GM21723 (cell line): ENCODE measurements around the gene ARHGEF10L.
"Not testable (repeated sequence)": the region's sequence is repeated elsewhere in the genome, so short reads cannot be mapped to it uniquely, and the experiment has no call there.

Experiments used
- ATAC-seq: cut with Tn5 transposase; IDR thresholded peaks from one replicate; pipeline ENCODE4 v1.9.1; 2021; ENCODE audit warnings: mild to moderate bottlenecking, moderate library complexity; ENCODE audit not compliant: unreplicated experiment

The ARHGEF10L gene

DNA sequence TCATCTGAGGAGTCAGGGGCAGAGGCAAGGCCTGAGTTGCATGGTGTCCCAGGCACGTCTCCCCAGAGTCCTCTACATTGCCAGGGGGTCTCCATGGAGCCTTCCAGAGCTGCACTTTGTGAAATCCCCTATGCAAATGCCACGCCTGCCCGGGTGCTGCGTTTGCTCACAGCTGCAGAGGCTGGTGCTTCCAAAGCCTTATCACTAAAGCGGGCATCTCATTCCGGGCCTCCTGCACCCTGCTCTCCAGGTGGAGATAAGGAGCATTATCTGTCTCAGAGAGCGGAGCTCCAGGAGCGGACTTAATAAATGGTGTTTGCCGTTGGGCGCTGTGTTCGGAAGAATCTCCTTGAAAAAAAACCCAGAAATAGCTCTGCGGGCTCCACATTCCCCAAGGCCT is 189.8 kb downstream of the ARHGEF10L start:
- no peak for ATAC-seq

- no peak for ATAC-seq
Measured at GRCh38 chr1:17729909-17730308, 190.4 kb downstream of the ARHGEF10L start.

DNA sequence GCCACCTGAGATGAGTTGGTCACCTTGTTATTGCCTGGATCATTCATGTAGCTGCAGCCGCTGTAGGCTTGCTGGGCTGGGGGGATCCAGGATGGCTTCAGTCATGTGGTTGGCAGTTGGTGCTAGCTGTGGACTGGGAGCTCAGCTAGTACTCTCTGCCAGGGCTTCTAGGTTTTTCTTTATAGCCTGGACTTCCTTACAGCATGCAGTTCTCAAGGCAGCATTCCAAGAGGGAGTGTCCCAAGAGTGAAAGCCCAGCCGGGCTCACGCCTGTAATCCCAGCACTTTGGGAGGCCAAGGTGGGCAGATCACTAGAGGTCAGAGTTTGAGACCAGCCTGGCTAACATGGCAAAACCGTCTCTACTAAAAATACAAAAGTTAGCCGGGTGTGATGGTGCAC is 192.0 kb downstream of the ARHGEF10L start:
- no peak for ATAC-seq

DNA sequence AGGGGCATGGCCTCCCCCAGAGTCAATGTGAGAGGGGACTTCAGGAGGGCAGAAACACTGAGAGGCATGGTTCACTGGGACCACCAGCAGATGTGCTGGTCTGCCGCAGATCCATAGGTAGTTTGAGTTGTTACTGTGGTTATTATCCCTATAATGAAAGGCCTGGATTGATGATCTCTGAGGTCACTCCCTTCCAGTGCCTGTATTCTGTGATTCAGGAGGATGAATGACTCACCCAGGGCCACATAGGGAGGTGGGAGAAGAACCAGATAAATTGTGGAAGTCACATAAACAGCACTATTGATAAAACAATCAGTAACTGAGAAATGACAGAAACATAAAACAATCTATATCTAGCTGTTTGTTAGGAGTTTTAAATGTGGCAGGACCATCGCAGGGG is 193.0 kb downstream of the ARHGEF10L start:
- no peak for ATAC-seq

DNA sequence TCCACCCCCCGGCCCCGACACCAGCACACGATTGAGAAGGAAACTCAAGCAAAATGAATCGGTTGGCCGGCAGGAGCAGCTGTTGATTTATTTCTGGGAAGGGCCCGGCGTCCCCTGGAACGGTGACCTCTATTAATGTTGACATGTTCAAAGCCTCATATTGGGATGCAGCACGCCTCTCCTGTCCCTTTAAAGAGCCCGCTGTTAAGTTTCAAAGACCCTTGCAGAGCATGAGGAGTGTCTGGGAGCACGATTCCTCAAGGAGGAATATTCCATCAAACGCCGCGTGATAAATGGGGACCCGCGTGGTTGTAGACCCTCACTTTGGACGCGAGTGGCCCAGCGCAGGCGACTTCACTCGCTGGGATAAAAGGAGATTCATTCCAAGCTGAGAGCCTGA is 194.2 kb downstream of the ARHGEF10L start:
- no peak for ATAC-seq

DNA sequence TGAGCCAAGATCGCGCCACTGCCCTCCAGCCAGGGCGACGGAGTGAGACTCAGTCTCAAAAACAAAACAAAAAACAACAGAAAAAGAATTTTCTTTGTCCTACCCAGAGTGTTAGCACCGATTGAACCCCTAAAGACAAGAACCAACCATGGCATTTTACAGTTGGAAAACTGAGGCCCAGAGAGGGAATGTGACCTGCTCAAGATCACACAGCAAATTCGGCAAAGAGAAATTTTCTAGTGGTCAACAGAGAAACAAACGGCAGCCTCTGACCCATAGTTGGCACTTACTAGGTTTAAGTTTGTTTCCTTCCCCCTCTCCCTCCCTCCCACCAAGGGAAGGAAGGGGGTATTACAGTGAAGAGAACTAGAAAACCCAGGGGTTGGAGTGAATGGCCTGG is 195.1 kb downstream of the ARHGEF10L start:
- ATAC-seq: no peak

DNA sequence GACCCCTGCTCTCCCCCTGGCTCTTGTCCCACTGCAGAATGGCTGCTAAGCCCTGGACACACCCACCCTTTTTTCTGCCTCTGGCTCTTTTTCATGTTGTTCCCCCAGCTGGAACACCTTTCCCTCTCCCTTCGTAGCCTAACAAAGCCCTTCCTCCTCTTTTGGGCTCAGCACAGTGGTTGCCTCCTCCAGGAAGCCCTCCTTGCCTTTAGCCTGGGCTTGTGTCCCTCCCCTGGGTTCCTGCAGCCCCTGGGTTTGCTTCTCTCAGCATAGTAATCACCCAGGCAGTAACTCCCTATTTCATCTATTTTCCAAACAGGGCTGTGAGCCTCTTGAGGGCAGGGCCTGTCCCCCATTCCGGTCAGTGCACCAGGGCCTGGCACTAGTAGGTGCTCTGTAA is 195.8 kb downstream of the ARHGEF10L start:
- ATAC-seq: no peak

GRCh38 chr1:17735793-17736192 is 196.3 kb downstream of the ARHGEF10L start:
- no peak for ATAC-seq

DNA sequence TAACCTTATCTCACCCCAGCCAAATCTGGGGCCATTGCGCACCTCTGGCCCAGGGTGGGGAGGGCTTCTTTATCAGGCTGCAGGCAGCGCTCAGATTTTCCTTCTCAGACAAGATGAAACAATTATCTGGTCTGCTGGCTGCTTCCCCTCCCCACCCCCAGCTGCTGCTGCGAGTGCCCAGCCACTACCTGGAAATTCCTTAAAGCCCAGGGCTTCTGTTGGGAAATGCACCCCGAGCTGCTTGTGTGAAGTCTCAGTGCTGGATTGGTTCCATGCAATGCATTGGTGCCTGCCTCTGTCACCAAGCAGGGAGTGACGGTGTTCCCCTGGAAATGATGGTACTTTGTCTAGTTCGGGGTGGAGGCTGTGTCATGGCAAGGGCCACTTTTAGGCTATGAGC is 197.1 kb downstream of the ARHGEF10L start:
- ATAC-seq: no peak

DNA sequence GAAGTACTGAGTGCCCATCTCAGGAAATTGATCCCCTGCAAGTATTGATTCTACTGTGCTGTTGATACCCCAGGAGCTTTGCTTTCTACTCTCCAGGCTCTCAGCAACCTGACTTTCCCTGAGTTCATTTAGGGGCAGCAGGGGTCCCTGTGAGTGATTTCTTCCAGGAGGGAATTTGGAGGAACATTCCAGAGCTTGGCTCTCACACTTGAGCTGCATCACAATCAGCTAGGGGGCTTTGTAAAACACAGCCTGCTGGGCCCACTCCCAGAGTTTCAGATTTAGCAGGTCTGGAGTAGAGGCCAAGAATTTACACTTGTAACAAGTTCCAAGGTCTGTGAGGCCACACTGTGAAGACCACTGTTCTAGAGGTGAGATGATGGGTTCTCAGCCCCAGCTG is 199.6 kb downstream of the ARHGEF10L start:
- no peak for ATAC-seq

GRCh38 chr1:17741052-17741451 is 201.6 kb downstream of the ARHGEF10L start:
- ATAC-seq: no peak

DNA sequence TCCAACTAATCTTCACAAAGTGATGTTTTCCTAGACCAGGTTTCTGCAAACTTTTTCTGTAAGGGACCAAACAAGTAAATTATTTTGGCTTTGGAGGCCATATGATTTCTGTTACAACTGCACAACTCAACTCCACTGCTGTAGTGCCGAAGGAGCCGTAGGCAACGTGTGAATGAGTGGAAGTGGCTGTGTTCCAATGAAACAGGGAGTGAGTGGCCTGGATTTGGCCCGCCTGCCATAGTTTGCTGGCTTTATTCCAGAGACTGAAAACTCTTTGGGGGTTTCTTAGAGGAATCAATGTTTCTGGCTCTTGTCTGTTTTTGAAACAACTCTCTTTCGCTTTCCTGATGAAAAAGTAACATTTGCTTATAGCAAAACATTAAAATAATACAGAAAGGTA is 203.1 kb downstream of the ARHGEF10L start:
- no peak for ATAC-seq

DNA sequence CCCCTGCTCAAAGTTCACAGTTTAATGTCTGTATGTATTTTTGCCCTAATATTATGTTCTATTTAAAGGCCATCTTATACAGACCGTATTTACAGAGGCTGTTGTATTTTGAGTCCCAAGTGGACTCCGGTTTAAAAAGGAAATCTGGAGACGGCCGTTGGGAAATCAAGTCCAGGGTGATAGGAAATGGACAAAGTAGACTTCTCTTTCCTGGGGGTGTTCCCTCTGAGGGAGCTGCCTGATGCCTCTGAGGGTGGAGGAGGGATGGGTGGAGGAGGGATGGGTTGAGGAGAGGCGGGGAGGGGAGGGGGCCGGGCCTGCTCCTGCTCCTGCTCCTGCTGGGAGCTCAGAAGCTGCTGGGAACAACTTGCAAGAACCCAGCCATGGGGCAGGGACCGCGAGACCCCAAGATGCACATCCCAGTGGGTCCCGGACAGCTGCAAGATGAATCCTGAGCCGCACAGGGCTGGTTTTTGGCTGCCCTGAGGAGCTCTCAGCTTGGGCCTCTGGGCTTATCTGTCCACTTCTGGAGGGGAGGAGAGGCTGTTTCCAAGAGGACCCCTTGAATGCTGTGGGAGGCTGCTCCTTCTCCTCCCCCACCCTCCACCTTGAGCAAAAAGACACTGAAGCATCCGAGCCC is 203.6 kb downstream of the ARHGEF10L start:
- ATAC-seq: no peak

DNA sequence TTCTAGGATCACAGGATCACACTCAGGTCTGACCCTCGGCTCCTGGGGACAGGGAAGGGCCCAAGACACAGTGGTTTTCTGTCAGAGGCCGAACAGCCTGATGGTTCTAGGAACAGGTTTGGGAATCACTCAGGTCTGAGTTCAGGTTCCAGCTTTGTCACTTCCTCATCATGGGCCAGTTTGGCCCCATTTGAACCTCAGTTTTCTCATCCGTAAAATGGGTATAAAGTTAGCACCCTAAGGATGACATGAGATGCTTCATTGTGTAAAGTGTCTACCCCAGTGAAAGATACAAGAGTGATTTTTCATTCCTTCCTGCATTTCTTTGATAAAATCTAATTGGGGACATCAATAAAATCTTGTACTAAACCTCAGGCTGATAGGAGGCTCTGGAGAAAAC is 204.4 kb downstream of the ARHGEF10L start:
- ATAC-seq: no peak

GRCh38 chr1:17744666-17745478 is 205.4 kb downstream of the ARHGEF10L start:
- ATAC-seq: no peak

- ATAC-seq: no peak
Measured at GRCh38 chr1:17745479-17745955, 206.0 kb downstream of the ARHGEF10L start.

DNA sequence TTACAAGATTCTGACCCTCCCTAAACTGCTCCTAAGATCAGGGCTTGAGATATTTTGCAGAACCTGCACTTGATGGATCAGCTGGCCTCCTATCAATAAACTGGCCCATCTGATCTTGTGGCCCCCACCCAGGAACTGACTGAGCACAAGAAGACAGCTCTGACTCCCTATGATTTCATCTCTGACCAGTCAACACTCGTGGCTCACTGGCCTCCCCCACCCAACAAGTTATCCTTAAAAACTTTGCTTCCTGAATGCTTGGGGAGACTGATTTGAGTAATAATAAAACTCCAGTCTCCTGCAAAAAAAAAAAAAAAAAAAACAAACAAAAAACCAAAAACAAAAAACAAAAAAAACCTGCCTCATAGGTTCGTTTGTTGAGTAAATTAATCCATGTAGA is 206.8 kb downstream of the ARHGEF10L start:
- ATAC-seq: not testable (repeated sequence)

- ATAC-seq: no peak
Measured at GRCh38 chr1:17746920-17747319, 207.4 kb downstream of the ARHGEF10L start.
